IMR-90 (cell line): ENCODE data around the gene RIT1. TPM values are rescaled to one million over a fixed set of nuclear protein-coding genes. Genes with fewer than 3 reads are reported as not detected.

Source experiments
- ATAC-seq: fragments of 200-7000 bp; cut with Tn5 transposase; 2 replicates; pipeline ENCODE4 v1.9.1; 2020; ENCODE audit warnings: low read depth, mild to moderate bottlenecking, moderate library complexity
- BruUV-seq: library from RNA; stranded (reverse); fragments of 400-500 nt; replicated peaks from 2 replicates; lab custom pipeline; 2021; lab: Mats Ljungman, UMichigan
- CTCF ChIA-PET: fragments of 300-600 bp; formaldehyde crosslinking; extraction: SDS; loops from one replicate; lab custom pipeline; 2021; ENCODE audit warnings: antibody characterized with exemption; lab: Yijun Ruan, JAX
- POLR2A ChIA-PET: fragments of 300-600 bp; sonication (Branson Sonifier 250); formaldehyde crosslinking; loops from one replicate; lab custom pipeline; 2022; ENCODE audit warnings: antibody characterized with exemption; ENCODE audit not compliant: unreplicated experiment; lab: Charles Lee
- DNase-seq: peaks from one replicate; pipeline ENCODE4 v3.0.0; 2013
- H2AFZ ChIP-seq: replicated peaks from 2 replicates; pipeline ENCODE3; 2013; ENCODE audit warnings: low read length, mild to moderate bottlenecking; ENCODE audit not compliant: poor library complexity
- H2AK5ac ChIP-seq: 2 replicates; pipeline ENCODE4 v1.6.1; 2013; ENCODE audit warnings: low read depth, low read length, inconsistent platforms
- H2AK9ac ChIP-seq: replicated peaks from 2 replicates; pipeline ENCODE3; 2013; ENCODE audit warnings: mild to moderate bottlenecking, low read depth, low read length, moderate library complexity; ENCODE audit not compliant: poor library complexity
- H2BK120ac ChIP-seq: 2 replicates; pipeline ENCODE4 v1.6.1; 2013; ENCODE audit warnings: low read depth, low read length, inconsistent platforms
- H2BK15ac ChIP-seq: 3 replicates; pipeline ENCODE4 v1.6.1; 2013; ENCODE audit warnings: low read depth, low read length, inconsistent platforms
- H2BK20ac ChIP-seq: 2 replicates; pipeline ENCODE4 v1.6.1; 2013; ENCODE audit warnings: low read depth, mild to moderate bottlenecking, inconsistent platforms, low read length, moderate library complexity
- H2BK5ac ChIP-seq: 2 replicates; pipeline ENCODE4 v1.6.1; 2013; ENCODE audit warnings: mild to moderate bottlenecking, low read depth, low read length, inconsistent platforms; ENCODE audit not compliant: poor library complexity, severe bottlenecking
- H3K14ac ChIP-seq: replicated peaks from 2 replicates; pipeline ENCODE4 v1.6.1; 2013; ENCODE audit warnings: low read depth, low read length, inconsistent platforms
- H3K18ac ChIP-seq: 2 replicates; pipeline ENCODE4 v1.6.1; 2013; ENCODE audit warnings: low read depth, low read length, control low read depth
- H3K23ac ChIP-seq: 2 replicates; pipeline ENCODE4 v1.6.1; 2013; ENCODE audit warnings: low read depth, low read length, inconsistent platforms
- H3K27ac ChIP-seq: 2 replicates; pipeline ENCODE4 v1.5.1; 2013; ENCODE audit warnings: mild to moderate bottlenecking, control low read depth, low read length; ENCODE audit not compliant: insufficient read depth
- H3K27me3 ChIP-seq: 2 replicates; pipeline ENCODE4 v1.6.1; 2013; ENCODE audit warnings: low read length; ENCODE audit not compliant: control insufficient read depth, insufficient read depth
- H3K36me3 ChIP-seq: 2 replicates; pipeline ENCODE4 v1.6.1; 2013; ENCODE audit warnings: low read length, mixed read lengths; ENCODE audit not compliant: control insufficient read depth, insufficient read depth
- H3K4ac ChIP-seq: 2 replicates; pipeline ENCODE4 v1.6.1; 2013; ENCODE audit warnings: low read depth, low read length, inconsistent platforms
- H3K4me1 ChIP-seq: 2 replicates; pipeline ENCODE4 v1.6.1; 2013; ENCODE audit warnings: low read length, mixed read lengths; ENCODE audit not compliant: control insufficient read depth, insufficient read depth
- H3K4me2 ChIP-seq: 2 replicates; pipeline ENCODE4 v1.6.1; 2013; ENCODE audit warnings: low read depth, mild to moderate bottlenecking, control low read depth, low read length, moderate library complexity
- H3K4me3 ChIP-seq: 2 replicates; pipeline ENCODE4 v1.5.1; 2013; ENCODE audit warnings: low read depth, mild to moderate bottlenecking, control low read depth, low read length, moderate library complexity; ENCODE audit not compliant: insufficient read depth
- H3K56ac ChIP-seq: 2 replicates; pipeline ENCODE4 v1.6.1; 2013; ENCODE audit warnings: low read length, inconsistent platforms; ENCODE audit not compliant: insufficient read depth; ENCODE audit errors: extremely low read depth
- H3K79me1 ChIP-seq, 2 experiments: 2 replicates each; pipeline ENCODE4 v1.6.1; 2013; ENCODE audit warnings: low read length in 2 of 2, inconsistent platforms in 1 of 2, low read depth in 1 of 2
- H3K9ac ChIP-seq: 2 replicates; pipeline ENCODE4 v1.6.1; 2013; ENCODE audit warnings: low read depth, low read length, control low read depth
- H3K9me1 ChIP-seq: 2 replicates; pipeline ENCODE4 v1.6.1; 2013; ENCODE audit warnings: low read length, inconsistent platforms; ENCODE audit not compliant: insufficient read depth
- H3K9me3 ChIP-seq: 2 replicates; pipeline ENCODE4 v1.6.1; 2013; ENCODE audit warnings: low read length; ENCODE audit not compliant: control insufficient read depth, insufficient read depth
- H4K20me1 ChIP-seq: 2 replicates; pipeline ENCODE4 v1.6.1; 2013; ENCODE audit warnings: low read length, inconsistent platforms; ENCODE audit not compliant: insufficient read depth
- H4K5ac ChIP-seq: 2 replicates; pipeline ENCODE4 v1.6.1; 2013; ENCODE audit warnings: mild to moderate bottlenecking, low read depth, low read length, control low read depth
- H4K8ac ChIP-seq, 2 experiments: 2 replicates each; pipeline ENCODE4 v1.6.1; 2013; ENCODE audit warnings: low read depth in 2 of 2, low read length in 2 of 2, control low read depth in 1 of 2, inconsistent platforms in 1 of 2
- H4K91ac ChIP-seq: 2 replicates; pipeline ENCODE4 v1.6.1; 2013; ENCODE audit warnings: low read depth, low read length, inconsistent platforms; ENCODE audit not compliant: insufficient read depth
- FOS ChIP-seq: fragments of 150-350 bp; IDR thresholded peaks from 2 replicates; pipeline ENCODE4 v1.6.1; 2016; ENCODE audit warnings: low read depth, low read length
- WGBS, 2 experiments: methylation state at CpG; one replicate each; pipeline versions ENCODE4 v1.1.5 to v1.1.7; 2013; ENCODE audit warnings: missing lambda C conversion rate in 2 of 2; ENCODE audit not compliant: insufficient read length in 1 of 2; ENCODE audit errors: extremely low coverage in 2 of 2; 5-methylcytosine and 5-hydroxymethylcytosine counted together
- dilution Hi-C: fragments of 300-500 bp; cut with HindIII; formaldehyde crosslinking; loops from one replicate; pipeline ENCODE4 v1.14.3; 2018; ENCODE audit warnings: low sequenced_read_pairs; ENCODE audit not compliant: unreplicated experiment
- in situ Hi-C: fragments of 300-500 bp; cut with MboI; formaldehyde crosslinking; loops from 3 replicates; pipeline ENCODE4 v1.14.3; 2019; ENCODE audit warnings: low sequenced_read_pairs, inconsistent platforms, mixed read lengths
- intact Hi-C: fragments of 100-400 bp; cut with micrococcal nuclease; formaldehyde crosslinking; loops from 2 replicates; pipeline ENCODE4 v1.10.0; 2022
- polyA plus RNA-seq, 3 experiments: library from polyadenylated mRNA; depleted of rRNA; stranded (reverse); fragments of >200 nt; gene quantifications; 2 replicates each; pipeline ENCODE4 v1.2.3, GENCODE V29; 2012; ENCODE audit warnings: low replicate concordance in 1 of 3
- total RNA-seq: library from RNA; depleted of rRNA; stranded (reverse); fragments of >200 nt; gene quantifications from 2 replicates; pipeline ENCODE4 v1.2.3, GENCODE V29; 2012

Gene RIT1
- total and polyA plus RNA-seq, 2 of the 4 experiments (the other 2 are of a cell fraction): 29.6 to 46.8 TPM

GRCh38 chr1:155946633-155947219, 35.6 kb upstream of the RIT1 start:
- H4K91ac ChIP-seq: no peak overlapping the region
- ChIA-PET CTCF (no interaction called here), POLR2A (no interaction called here)
- H3K23ac ChIP-seq: no peak overlapping the region
- no peak overlapping the region for H2BK20ac ChIP-seq
- H3K9me3 ChIP-seq: no peaks in the 10 kb centered on the region
- no CpG with 5 or more reads among the region's 8 CpGs for WGBS, 2 experiments
- peaks cover 2% of the 10 kb centered on the region; the same call in 1 of the 2 replicates for H3K9me1 ChIP-seq
- no peak overlapping the region for H3K4me3 ChIP-seq
- dilution Hi-C loops (no loop called here), intact Hi-C loops (no loop called here), in situ Hi-C loops (no loop called here)
- H3K27me3 ChIP-seq: no peaks in the 10 kb centered on the region
- no peak overlapping the region for H2AK5ac ChIP-seq
- H3K14ac ChIP-seq: no peak overlapping the region
- no peak overlapping the region for H3K9ac ChIP-seq
- no peak overlapping the region for H2BK15ac ChIP-seq
- H3K27ac ChIP-seq: no peak overlapping the region
- peaks cover 1% of the 10 kb centered on the region; the same call in 1 of the 2 replicates for H3K4me1 ChIP-seq
- H3K18ac ChIP-seq: no peak overlapping the region
- H2BK5ac ChIP-seq: no peak overlapping the region
- no TSS peak for BruUV-seq
- no peak overlapping the region for H4K8ac ChIP-seq
- no peak overlapping the region for H3K56ac ChIP-seq
- DNase-seq (no peak), ATAC-seq (no peak)
- H2BK120ac ChIP-seq: no peak overlapping the region
- H3K4ac ChIP-seq: no peak overlapping the region
- no peak overlapping the region for H3K4me2 ChIP-seq
- H3K36me3 ChIP-seq: peaks cover 55% of the 10 kb centered on the region
- peaks cover 35% of the 10 kb centered on the region; the same call in 1 of the 2 replicates for H4K20me1 ChIP-seq
- H4K5ac ChIP-seq: no peak overlapping the region
- H2AK9ac ChIP-seq: no peak overlapping the region
- peaks cover 10 to 32% of the 10 kb centered on the region in 2 experiments for H3K79me1 ChIP-seq
- H2AFZ ChIP-seq: no peak overlapping the region
- TF ChIP-seq FOS: no peak
